ENCODE results near the gene FAM111A.

The FAM111A gene

DNA sequence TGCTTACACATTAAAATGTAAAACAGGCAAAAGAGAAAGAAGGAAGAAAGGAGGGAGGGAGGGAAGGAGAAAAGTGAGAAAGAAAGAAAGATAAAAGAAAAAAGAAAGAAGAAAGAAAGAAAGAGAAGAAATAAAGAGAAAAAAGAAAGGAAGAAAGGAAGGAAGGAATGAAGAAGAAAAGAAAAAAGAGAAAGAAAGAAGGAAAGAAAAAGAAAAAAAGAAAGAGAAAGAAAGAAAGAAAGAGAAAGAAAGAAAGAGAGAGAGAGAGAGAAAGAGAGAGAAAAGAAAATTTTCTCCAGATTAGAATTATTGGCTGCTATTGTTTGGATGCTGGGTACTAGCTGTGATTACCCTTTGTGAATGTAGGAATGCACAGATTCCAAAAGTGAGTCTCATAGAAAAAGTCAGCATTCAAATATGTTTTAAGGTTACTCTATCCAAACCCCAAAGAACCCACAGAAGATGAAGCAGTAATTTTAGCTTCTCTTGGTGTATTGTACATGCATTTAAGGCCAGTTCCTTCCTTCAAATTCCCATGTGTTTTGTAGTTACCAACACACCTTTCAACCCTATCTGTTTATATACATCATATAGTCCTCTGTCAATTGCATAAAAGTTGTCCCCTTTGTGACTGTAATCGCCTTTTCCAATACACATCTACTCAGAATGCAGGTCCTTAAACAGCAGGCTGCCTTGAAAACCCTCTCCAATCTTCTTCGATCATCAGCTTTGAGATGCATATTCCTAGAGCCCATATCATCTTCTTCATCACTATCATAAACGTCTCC is 789 bp upstream of the FAM111A start:
- POLR2A ChIA-PET, result interaction anchor here (0.5 to 1.1 kb wide), 4 partner anchors 15 to 1397 kb away, joined by 3 read pairs; no protein-coding TSS in a partner anchor
- CTCF ChIA-PET, result interaction anchor here (1.0 to 7.6 kb wide), 9 partner anchors 10 to 183 kb away, joined by 3 to 73 read pairs (median 4); partner anchors contain the start of genes DTX4 and FAM111B
- H3K4me3 ChIP-seq (ENCODE audit: low read depth, low read length), result peak overlapping the region; percentile 92
- DNase-seq (ENCODE audit: low read depth, low spot score), result no peak
- no peak for TF ChIP-seq CTCF (IDR thresholded peaks at IDR 0.05; ENCODE audit: insufficient read depth, low read length, missing control alignments)

DNA sequence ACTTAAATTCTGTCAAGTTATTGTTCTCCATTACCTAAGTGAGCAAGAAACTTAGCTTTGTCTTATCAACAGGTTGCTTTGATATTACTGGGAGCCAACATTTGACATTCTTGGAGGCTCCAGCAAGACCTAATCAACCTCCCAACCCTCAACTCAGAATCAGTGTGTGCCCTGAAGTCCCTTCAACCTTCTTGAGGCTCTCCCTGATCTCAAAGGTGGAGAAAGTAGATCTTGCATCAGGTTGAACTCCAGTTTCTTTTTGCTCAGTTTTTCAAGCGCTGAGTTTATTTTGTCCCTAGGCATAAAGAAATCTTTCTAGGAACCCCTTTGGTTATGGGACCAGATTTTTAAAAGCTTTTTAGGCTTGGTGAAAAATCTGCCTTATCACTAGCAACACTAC is 1.4 kb downstream of the FAM111A start:
- no peak for DNase-seq (ENCODE audit: low read depth, low spot score)
- ChIA-PET POLR2A (no interaction called here), CTCF (interaction anchor here (0.7 to 7.6 kb wide), 11 partner anchors 8 to 91 kb away, joined by 3 to 73 read pairs (median 7); partner anchors contain the start of genes DTX4 and FAM111B)

DNA sequence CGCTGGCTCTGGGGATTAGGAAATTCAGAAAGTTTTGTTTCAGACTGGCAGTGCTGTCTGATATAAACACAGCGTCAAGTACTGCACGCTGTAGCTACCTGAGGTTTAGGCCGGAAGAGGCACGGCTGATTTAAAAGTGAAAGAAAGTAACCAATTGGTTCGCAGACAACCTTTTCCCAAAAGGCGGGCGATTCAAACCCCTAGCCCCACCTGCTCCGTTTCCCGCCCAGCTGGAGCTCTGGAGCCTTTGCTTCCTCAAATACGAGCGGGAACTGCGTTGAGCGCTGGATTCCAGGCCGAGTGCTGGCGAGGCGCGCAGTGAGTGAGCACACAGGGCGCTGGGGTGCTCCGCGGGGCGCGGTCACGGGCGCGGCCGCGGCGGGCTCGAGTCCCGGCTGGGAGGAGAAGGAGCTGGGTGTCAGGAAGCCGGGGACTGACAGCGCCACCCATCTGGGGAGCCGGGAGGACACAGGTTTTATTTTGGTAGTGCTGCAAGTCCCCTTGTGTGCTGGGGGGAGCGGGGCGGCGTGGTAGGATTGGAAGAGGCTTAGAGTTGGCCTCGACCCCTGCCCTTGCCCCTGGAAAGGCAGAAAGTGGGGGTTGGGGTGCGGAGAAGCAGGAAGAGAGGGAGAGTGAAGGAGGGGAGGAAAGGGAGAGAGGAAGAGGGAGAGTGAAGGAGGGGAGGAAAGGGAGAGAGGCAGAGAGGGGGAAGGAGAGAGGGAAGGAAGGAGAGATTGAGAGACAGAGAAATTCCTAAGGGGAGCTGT is 2.1 kb downstream of the FAM111A start:
- POLR2A ChIA-PET, result no interaction called here
- TF ChIP-seq CTCF (IDR thresholded peaks at IDR 0.05; ENCODE audit: insufficient read depth, low read length, missing control alignments), result peak; percentile 7
- DNase-seq (ENCODE audit: low read depth, low spot score), result no peak
- CTCF ChIA-PET, result interaction anchor here (0.7 to 7.6 kb wide), 10 partner anchors 8 to 92 kb away, joined by 3 to 73 read pairs (median 10); partner anchors contain the start of genes DTX4 and FAM111B
- peak overlapping the region; percentile 66 for H3K4me3 ChIP-seq (ENCODE audit: low read depth, low read length)

More for the DNA sequence above, 1.4 kb downstream of the FAM111A start:
- TF ChIP-seq CTCF (IDR thresholded peaks at IDR 0.05; ENCODE audit: insufficient read depth, low read length, missing control alignments), result no peak
- H3K4me3 ChIP-seq (ENCODE audit: low read depth, low read length), result peak overlapping the region; percentile 66

GRCh38 chr11:59145534-59145933 is 2.9 kb downstream of the FAM111A start:
- ChIA-PET CTCF (interaction anchor here (0.8 to 7.6 kb wide), 7 partner anchors 10 to 92 kb away, joined by 3 to 73 read pairs (median 13); partner anchors contain the start of genes DTX4 and FAM111B), POLR2A (no interaction called here)
- peak; percentile 59 for DNase-seq (ENCODE audit: low read depth, low spot score)
- H3K4me3 ChIP-seq (ENCODE audit: low read depth, low read length), result peak overlapping the region; percentile 66
- TF ChIP-seq CTCF (IDR thresholded peaks at IDR 0.05; ENCODE audit: insufficient read depth, low read length, missing control alignments), result no peak

- ChIA-PET POLR2A (no interaction called here), CTCF (interaction anchor here (0.6 to 2.9 kb wide), 5 partner anchors 9 to 93 kb away, joined by 3 to 9 read pairs (median 4); partner anchors contain the start of genes DTX4 and FAM111A)
- TF ChIP-seq CTCF (IDR thresholded peaks at IDR 0.05; ENCODE audit: insufficient read depth, low read length, missing control alignments), result no peak
- H3K4me3 ChIP-seq (ENCODE audit: low read depth, low read length), result no peak overlapping the region
- no peak for DNase-seq (ENCODE audit: low read depth, low spot score)
Measured at GRCh38 chr11:59151761-59152160, 9.1 kb downstream of the FAM111A start.

All from AG04449 (cell line).